GM06990 (cell line): Measurements from ENCODE around the gene HMOX2.

Experiments used
- DNase-seq: peaks from one replicate; pipeline ENCODE4 v3.0.0-alpha.2; 2011; ENCODE audit not compliant: insufficient read length; ENCODE audit errors: extremely low read depth
- H3K27me3 ChIP-seq: replicated peaks from 2 replicates; pipeline ENCODE4 v1.6.0; 2011; ENCODE audit warnings: low read length; ENCODE audit not compliant: control insufficient read depth, insufficient read depth
- H3K36me3 ChIP-seq: 2 replicates; pipeline ENCODE4 v1.5.1; 2011; ENCODE audit warnings: low read length; ENCODE audit not compliant: control insufficient read depth, insufficient read depth
- H3K4me3 ChIP-seq: replicated peaks from 2 replicates; pipeline ENCODE4 v1.5.1; 2011; ENCODE audit warnings: low read depth, mild to moderate bottlenecking, control low read depth, low read length
- CTCF ChIP-seq: IDR thresholded peaks from 2 replicates; pipeline ENCODE4 v1.5.1; 2011; ENCODE audit warnings: low read length, control low read depth, mild to moderate bottlenecking, inconsistent platforms; ENCODE audit not compliant: insufficient read depth, poor library complexity, severe bottlenecking

Gene HMOX2

DNA sequence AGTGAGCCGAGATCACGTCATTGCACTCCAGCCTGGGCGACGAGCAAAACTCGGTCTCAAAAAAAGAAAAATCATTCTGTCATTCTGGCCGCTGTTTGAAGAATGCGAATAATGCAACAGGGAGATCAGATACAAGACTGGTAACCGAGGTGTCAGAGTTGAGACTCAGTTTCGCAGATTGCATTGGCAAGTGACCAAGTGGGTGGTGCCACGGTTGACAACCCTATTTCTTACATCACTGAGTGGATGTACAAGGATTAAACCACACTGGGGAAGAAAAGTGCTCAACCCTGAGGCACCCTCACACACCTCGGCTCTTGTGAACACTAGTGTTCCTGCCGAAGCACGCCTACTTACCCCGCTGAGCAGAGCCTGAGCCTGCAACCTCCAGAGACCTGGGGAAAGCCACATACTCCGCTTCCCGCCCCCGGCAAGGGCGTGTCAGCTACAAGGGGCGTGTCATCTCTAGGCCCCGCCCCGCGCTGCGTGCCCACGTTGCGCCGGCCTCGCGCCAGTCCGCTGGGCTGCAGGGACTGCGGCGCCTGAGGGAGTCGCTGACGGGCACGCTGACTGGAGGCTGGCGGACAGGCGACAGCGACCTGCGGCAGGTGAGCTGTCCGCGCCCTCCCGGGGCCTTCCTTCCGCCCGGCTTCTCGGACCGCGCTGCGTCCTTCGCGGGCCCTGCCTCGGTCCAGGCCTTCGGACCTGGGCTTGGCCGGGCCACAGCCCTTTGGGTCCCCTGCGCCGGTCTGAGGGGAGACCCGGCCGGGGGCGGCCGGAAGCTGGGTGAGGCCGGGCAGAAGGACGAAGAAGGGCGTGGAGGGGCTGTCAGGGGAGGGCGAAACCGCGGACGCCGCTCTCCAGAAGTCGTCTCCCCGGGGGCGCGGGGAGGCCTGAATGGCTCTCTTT, at the start of gene HMOX2:
Gene HMOX2 (plus strand): TSS at position 519 of the 909 bp plus-strand sequence. CDS start 29,127 bp downstream, outside the sequence.
- Histone ChIP-seq H3K36me3 (no peaks in the 10 kb centered on the region; the same call in 1 of the 2 replicates), H3K27me3 (no peaks in the 10 kb centered on the region), H3K4me3 (peak within 1 kb of the TSS; percentile 89)
- TF ChIP-seq CTCF, result peak; percentile 29
- peak; percentile 98 for DNase-seq

DNA sequence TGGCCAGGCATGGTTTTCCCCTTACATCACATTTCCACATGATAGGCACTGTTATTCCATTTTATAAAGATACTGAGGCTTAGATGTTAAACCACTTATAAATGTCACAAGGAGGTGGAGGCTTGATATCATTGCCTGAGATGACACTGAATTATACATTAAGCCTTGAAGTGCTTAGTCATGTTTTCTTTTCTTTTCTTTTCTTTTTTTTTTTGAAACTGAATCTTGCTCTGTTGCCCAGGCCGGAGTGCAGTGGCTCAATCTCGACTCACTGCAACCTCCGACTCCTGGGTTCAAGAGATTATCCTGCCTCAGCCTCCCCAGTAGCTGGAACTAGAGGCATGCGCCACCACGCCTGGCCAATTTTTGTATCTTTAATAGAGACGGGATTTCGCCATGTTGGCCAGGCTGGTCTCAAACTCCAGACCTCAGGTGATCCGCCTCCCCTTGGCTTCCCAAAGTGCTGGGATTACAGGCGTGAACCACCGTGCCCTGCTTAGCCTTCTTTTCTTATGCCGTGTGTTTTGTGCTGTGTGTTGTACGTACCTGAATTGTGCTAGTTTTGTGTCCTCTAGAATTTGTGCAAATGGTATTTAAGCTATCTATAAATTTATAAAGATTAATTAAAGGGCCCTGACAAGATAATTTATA, 49.4 kb upstream of the HMOX2 start:
- no peak for DNase-seq
- Histone ChIP-seq H3K36me3 (peaks cover 4% of the 10 kb centered on the region), H3K27me3 (no peaks in the 10 kb centered on the region), H3K4me3 (peak overlapping the region; percentile 78)
- TF ChIP-seq CTCF, result no peak

DNA sequence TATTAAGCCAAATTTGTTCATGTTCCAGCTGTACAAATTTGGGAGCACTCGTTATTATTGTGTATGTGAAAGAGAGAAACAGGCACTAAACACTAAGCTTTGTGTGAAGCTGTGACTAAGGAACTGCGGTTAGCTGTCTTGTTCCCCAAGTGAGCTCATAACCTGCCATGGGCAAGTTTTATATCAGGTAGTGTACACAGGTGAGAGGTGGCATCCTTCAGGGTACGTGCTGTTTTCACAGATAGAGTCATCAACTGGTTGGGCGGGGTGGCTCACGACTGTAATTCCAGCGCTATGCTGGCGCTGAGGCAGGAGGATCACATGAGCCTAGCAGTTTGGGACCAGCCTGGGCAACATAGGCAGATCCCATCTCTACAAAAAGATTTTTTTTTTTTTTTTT, 47.7 kb upstream of the HMOX2 start:
- no peak for TF ChIP-seq CTCF
- Histone ChIP-seq H3K27me3 (no peaks in the 10 kb centered on the region), H3K36me3 (peaks cover 4% of the 10 kb centered on the region), H3K4me3 (no peak overlapping the region)
- DNase-seq, result no peak

DNA sequence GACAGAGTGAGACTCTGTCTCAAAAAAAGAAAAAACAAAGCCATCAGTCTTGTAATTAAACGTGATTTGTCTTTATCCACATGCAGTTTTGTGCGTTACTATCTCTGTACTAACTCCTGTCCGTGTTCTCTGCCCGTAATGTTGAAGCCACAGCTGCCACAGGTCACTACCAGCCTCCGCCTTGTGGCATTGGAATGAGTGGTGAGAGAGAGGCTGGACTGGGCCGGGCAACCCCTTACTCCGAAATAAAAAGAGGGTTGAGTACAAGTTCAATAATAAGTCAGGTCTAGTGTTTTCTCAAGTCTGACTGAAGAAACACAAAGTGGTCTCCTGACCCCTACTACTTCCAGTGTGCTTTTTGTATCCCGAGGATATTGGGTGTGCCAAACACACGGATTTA, 45.2 kb upstream of the HMOX2 start:
- no peak for TF ChIP-seq CTCF
- H3K27me3 ChIP-seq, result no peaks in the 10 kb centered on the region
- no peak overlapping the region for H3K4me3 ChIP-seq
- peaks cover 9% of the 10 kb centered on the region for H3K36me3 ChIP-seq
- DNase-seq, result no peak

- Histone ChIP-seq H3K27me3 (no peaks in the 10 kb centered on the region), H3K36me3 (peaks cover 17% of the 10 kb centered on the region), H3K4me3 (no peak overlapping the region)
- DNase-seq, result no peak
- no peak for TF ChIP-seq CTCF
These were observed 43.0 kb upstream of the HMOX2 start for GRCh38 chr16:4433228-4433627.
